Liver (tissue), 10 donors: ENCODE results near the gene NYAP1. TPM values are rescaled to one million over a fixed set of nuclear protein-coding genes. Genes with fewer than 3 reads are reported as not detected.
A peak's percentile ranks its signal among the peaks of the same experiment; 100 is the strongest.

Source experiments
- DNase-seq: peaks from one replicate; pipeline ENCODE4 v3.0.0-alpha.2; 2017; ENCODE audit warnings: low spot score
- H3K27ac ChIP-seq, 2 donors: one replicate each; pipeline ENCODE4 v1.7.0; 2013; ENCODE audit warnings: inconsistent platforms in 2 of 2, low read length in 2 of 2, control low read depth in 1 of 2, low read depth in 1 of 2, mild to moderate bottlenecking in 1 of 2
- H3K27me3 ChIP-seq, 4 donors: one replicate each; pipeline versions ENCODE4 v1.6.1 to v1.7.0; 2013; ENCODE audit warnings: low read length in 3 of 4, inconsistent platforms in 1 of 4, mild to moderate bottlenecking in 1 of 4, moderate library complexity in 1 of 4; ENCODE audit not compliant: control insufficient read depth in 4 of 4, insufficient read depth in 4 of 4
- H3K36me3 ChIP-seq, 4 donors: one replicate each; pipeline versions ENCODE4 v1.6.1 to v1.7.0; 2013; ENCODE audit warnings: low read length in 3 of 4, mild to moderate bottlenecking in 3 of 4, low read depth in 1 of 4, moderate library complexity in 1 of 4; ENCODE audit not compliant: control insufficient read depth in 4 of 4, insufficient read depth in 3 of 4
- H3K4me1 ChIP-seq, 4 donors: one replicate each; pipeline versions ENCODE4 v1.6.1 to v1.7.0; 2013; ENCODE audit warnings: low read length in 3 of 4, mild to moderate bottlenecking in 3 of 4, moderate library complexity in 1 of 4; ENCODE audit not compliant: control insufficient read depth in 4 of 4, insufficient read depth in 4 of 4
- H3K4me3 ChIP-seq, 3 donors: one replicate each; pipeline versions ENCODE4 v1.6.1 to v1.7.0; 2013; ENCODE audit warnings: low read length in 3 of 3, control low read depth in 1 of 3, low read depth in 1 of 3, mild to moderate bottlenecking in 1 of 3
- H3K9ac ChIP-seq, 2 donors: one replicate each; pipeline ENCODE4 v1.7.0; 2013; ENCODE audit warnings: low read length in 2 of 2, mild to moderate bottlenecking in 2 of 2, moderate library complexity in 2 of 2, control low read depth in 1 of 2, low read depth in 1 of 2
- H3K9me3 ChIP-seq, 4 donors: one replicate each; pipeline versions ENCODE4 v1.6.1 to v1.7.0; 2013; ENCODE audit warnings: low read length in 3 of 4; ENCODE audit not compliant: control insufficient read depth in 4 of 4
- ATF3 ChIP-seq: IDR thresholded peaks from 2 replicates; pipeline ENCODE4 v1.6.1; 2016; ENCODE audit warnings: antibody characterized with exemption
- CTCF ChIP-seq: fragments of 150-350 bp; IDR thresholded peaks from 2 replicates; pipeline ENCODE4 v1.5.1; 2017; ENCODE audit warnings: improper control_type of control experiment, low read depth, low read length; ENCODE audit not compliant: missing input control
- EGR1 ChIP-seq, 2 donors: IDR thresholded peaks; 2 replicates each; pipeline ENCODE4 v1.6.1; 2016 to 2018; ENCODE audit warnings: antibody characterized with exemption in 2 of 2, low read depth in 2 of 2
- FOXA1 ChIP-seq: IDR thresholded peaks from 2 replicates; pipeline ENCODE4 v1.6.1; 2016; ENCODE audit warnings: antibody characterized with exemption
- FOXA2 ChIP-seq: IDR thresholded peaks from 2 replicates; pipeline ENCODE4 v1.6.1; 2016; ENCODE audit warnings: antibody characterized with exemption
- GABPA ChIP-seq, 2 donors: IDR thresholded peaks in 1 of 2; conservative IDR thresholded peaks in 1 of 2; 2 replicates each; pipeline ENCODE4 v1.6.1; 2016; ENCODE audit warnings: antibody characterized with exemption in 2 of 2, mild to moderate bottlenecking in 1 of 2, moderate library complexity in 1 of 2
- HNF4A ChIP-seq, 2 donors: conservative IDR thresholded peaks; 2 replicates each; pipeline ENCODE4 v1.6.1; 2016; ENCODE audit warnings: antibody characterized with exemption in 2 of 2, mild to moderate bottlenecking in 2 of 2
- HNF4G ChIP-seq: IDR thresholded peaks from 2 replicates; pipeline ENCODE4 v1.6.1; 2016; ENCODE audit warnings: antibody characterized with exemption
- JUND ChIP-seq, 2 donors: IDR thresholded peaks; 2 replicates each; pipeline ENCODE4 v1.6.1; 2016; ENCODE audit warnings: antibody characterized with exemption in 2 of 2
- MAX ChIP-seq: IDR thresholded peaks from 2 replicates; pipeline ENCODE4 v1.6.1; 2016; ENCODE audit warnings: antibody characterized with exemption
- NR2F2 ChIP-seq: IDR thresholded peaks from 2 replicates; pipeline ENCODE4 v1.6.1; 2016; ENCODE audit warnings: antibody characterized with exemption
- RAD21 ChIP-seq, 2 donors: IDR thresholded peaks; 2 replicates each; pipeline ENCODE4 v1.6.1; 2016; ENCODE audit warnings: antibody characterized with exemption in 2 of 2, mild to moderate bottlenecking in 2 of 2
- REST ChIP-seq: IDR thresholded peaks from 2 replicates; pipeline ENCODE4 v1.6.1; 2016; ENCODE audit warnings: antibody characterized with exemption, mild to moderate bottlenecking
- RXRA ChIP-seq, 2 donors: IDR thresholded peaks; 2 replicates each; pipeline ENCODE4 v1.6.1; 2017 to 2018; ENCODE audit warnings: antibody characterized with exemption in 2 of 2, mild to moderate bottlenecking in 1 of 2
- SP1 ChIP-seq: IDR thresholded peaks from 2 replicates; pipeline ENCODE4 v1.6.1; 2018; ENCODE audit warnings: antibody characterized with exemption, mild to moderate bottlenecking
- TAF1 ChIP-seq: conservative IDR thresholded peaks from 2 replicates; pipeline ENCODE4 v1.6.1; 2016; ENCODE audit warnings: antibody characterized with exemption, mild to moderate bottlenecking
- YY1 ChIP-seq: IDR thresholded peaks from 2 replicates; pipeline ENCODE4 v1.6.1; 2016; ENCODE audit warnings: antibody characterized with exemption, mild to moderate bottlenecking
- ZBTB33 ChIP-seq: IDR thresholded peaks from 2 replicates; pipeline ENCODE4 v1.6.1; 2016; ENCODE audit warnings: antibody characterized with exemption
- WGBS: extraction: QIAGEN DNeasy Blood & Tissue Kit; methylation state at CpG from one replicate; pipeline ENCODE4 v1.1.7; 2013; 5-methylcytosine and 5-hydroxymethylcytosine counted together
- polyA plus RNA-seq, 2 donors: library from polyadenylated mRNA; stranded (reverse) in 1 of 2; unstranded in 1 of 2; fragments of 200-250 nt in 1 of 2; fragments of >200 nt in 1 of 2; fragmentation: Nextera tagmentation in 1 of 2; extraction: Ambion mirVana in 1 of 2; gene quantifications; one replicate each; pipeline versions ENCODE4 v1.2.1 to v1.2.3, GENCODE V29; 2013 to 2015
- small RNA-seq: library from RNA; depleted of rRNA; stranded (forward); fragments of <200 nt; gene quantifications from one replicate; pipeline ENCODE3, GENCODE V24; 2014
- total RNA-seq, 2 donors: library from RNA; depleted of rRNA; stranded (reverse); fragments of >200 nt; gene quantifications; one replicate each; pipeline ENCODE4 v1.2.3, GENCODE V29; 2014
- donor health status: healthy.
- donor health status: healthy.
- donor health status: healthy.
- donor health status: healthy.
- donor health status: healthy.

NYAP1 gene
- total and polyA plus RNA-seq, 4 donors, result 0.08 to 0.29 (median 0.09) TPM; not detected in 1

GRCh38 chr7:100544386-100544785 is 60.7 kb downstream of the NYAP1 start:
- 14% methylated on average over 5 of the region's 5 CpGs for WGBS
- Histone ChIP-seq H3K27me3 (no peaks in the 10 kb centered on the region), H3K36me3 (peaks cover 0 to 7% (median 0%) of the 10 kb centered on the region in 4 donors), H3K9ac (peak overlapping the region in 1 of 2 donors; percentile 64), H3K4me3 (peak overlapping the region in 1 of 3 donors; percentile 21), H3K27ac (peak overlapping the region; percentile 89 to 92), H3K4me1 (peaks cover 18 to 79% (median 72%) of the 10 kb centered on the region in 4 donors), H3K9me3 (no peaks in the 10 kb centered on the region)
- no peak for DNase-seq
- TF ChIP-seq HNF4A (conservative IDR thresholded peaks at IDR 0.05), result peak; percentile 69 to 81
- TF ChIP-seq JUND (IDR thresholded peaks at IDR 0.05), result no peak
- peak; percentile 51 for TF ChIP-seq FOXA1
- peak; percentile 43 to 48 for TF ChIP-seq RXRA (IDR thresholded peaks at IDR 0.05)
- TF ChIP-seq TAF1, result no peak
- TF ChIP-seq RAD21 (IDR thresholded peaks at IDR 0.05), result no peak
- TF ChIP-seq FOXA2, result peak; percentile 35
- no peak for TF ChIP-seq CTCF
- peak; percentile 76 for TF ChIP-seq SP1
- no peak for TF ChIP-seq EGR1 (IDR thresholded peaks at IDR 0.05; ENCODE audit: low read depth in 2 of 2)
- no peak for TF ChIP-seq ATF3
- no peak for TF ChIP-seq REST
- no peak for TF ChIP-seq GABPA (IDR thresholded peaks at IDR 0.05 in 1 of 2, conservative IDR thresholded peaks at IDR 0.05 in 1 of 2)
- TF ChIP-seq NR2F2, result peak; percentile 29
- no peak for TF ChIP-seq ZBTB33
- TF ChIP-seq MAX, result peak; percentile 30
- TF ChIP-seq HNF4G, result peak; percentile 37
- no peak for TF ChIP-seq YY1

Small RNA genes lying within 50 kb of the gene (small RNA-seq; reads per million reads assigned to genes)
- not detected for gene RN7SL416P

Other genes starting within 250 kb of the NYAP1 start
- gene SPDYE3, start 176.2 kb upstream of the NYAP1 start, total RNA-seq, result not detected
- gene SPDYE3, start 176.2 kb upstream of the NYAP1 start, polyA plus RNA-seq, result 1 to 10 TPM in 1 of 2 donors, under 1 TPM in 1; 0.07 to 1.7 TPM
- 10 to 100 TPM in 1 of 2 donors, 1 to 10 TPM in 1; 6.0 to 50.8 TPM for gene PILRB, start 125.8 kb upstream of the NYAP1 start, total RNA-seq
- 10 to 100 TPM; 12.2 to 16.5 TPM for gene PILRB, start 125.8 kb upstream of the NYAP1 start, polyA plus RNA-seq
- gene PILRA, start 110.4 kb upstream of the NYAP1 start, total RNA-seq, result 1 to 10 TPM; 2.8 to 3.5 TPM
- 1 to 10 TPM; 1.5 to 3.5 TPM for gene PILRA, start 110.4 kb upstream of the NYAP1 start, polyA plus RNA-seq
- gene ZCWPW1, start 55.2 kb upstream of the NYAP1 start, total RNA-seq, result 1 to 10 TPM; 1.4 to 2.3 TPM
- 1 to 10 TPM; 3.3 TPM for gene ZCWPW1, start 55.2 kb upstream of the NYAP1 start, polyA plus RNA-seq
- gene MEPCE, start 54.1 kb upstream of the NYAP1 start, total RNA-seq, result 10 to 100 TPM; 13.5 to 19.6 TPM
- gene MEPCE, start 54.1 kb upstream of the NYAP1 start, polyA plus RNA-seq, result 10 to 100 TPM in 1 of 2 donors, 1 to 10 TPM in 1; 6.7 to 21.8 TPM
- 1 to 10 TPM; 6.6 to 7.4 TPM for gene PPP1R35, start 47.4 kb upstream of the NYAP1 start, total RNA-seq
- 10 to 100 TPM in 1 of 2 donors, 1 to 10 TPM in 1; 7.8 to 12.2 TPM for gene PPP1R35, start 47.4 kb upstream of the NYAP1 start, polyA plus RNA-seq
- gene SPACDR, start 19.7 kb upstream of the NYAP1 start, total RNA-seq, result under 1 TPM; 0.17 to 0.33 TPM
- under 1 TPM in 1 of 2 donors, not detected in 1; 0.06 TPM for gene SPACDR, start 19.7 kb upstream of the NYAP1 start, polyA plus RNA-seq
- 10 to 100 TPM in 1 of 2 donors, 1 to 10 TPM in 1; 6.9 to 21.2 TPM for gene TSC22D4, start 4.7 kb upstream of the NYAP1 start, total RNA-seq
- gene TSC22D4, start 4.7 kb upstream of the NYAP1 start, polyA plus RNA-seq, result 10 to 100 TPM in 1 of 2 donors, 1 to 10 TPM in 1; 5.5 to 15.9 TPM
- gene AGFG2, start 55.3 kb downstream of the NYAP1 start, total RNA-seq, result 10 to 100 TPM; 37.2 to 48.8 TPM
- 10 to 100 TPM; 37.4 to 47.2 TPM for gene AGFG2, start 55.3 kb downstream of the NYAP1 start, polyA plus RNA-seq
- gene SAP25, start 90.0 kb downstream of the NYAP1 start, total RNA-seq, result under 1 TPM in 1 of 2 donors, not detected in 1; 0.33 TPM
- under 1 TPM; 0.56 to 0.84 TPM for gene SAP25, start 90.0 kb downstream of the NYAP1 start, polyA plus RNA-seq
- gene LRCH4, start 102.2 kb downstream of the NYAP1 start, total RNA-seq, result 10 to 100 TPM in 1 of 2 donors, 1 to 10 TPM in 1; 8.2 to 25.8 TPM
- 10 to 100 TPM in 1 of 2 donors, 1 to 10 TPM in 1; 9.1 to 16.9 TPM for gene LRCH4, start 102.2 kb downstream of the NYAP1 start, polyA plus RNA-seq
- gene FBXO24, start 102.4 kb downstream of the NYAP1 start, total RNA-seq, result 1 to 10 TPM in 1 of 2 donors, under 1 TPM in 1; 0.67 to 1.3 TPM
- under 1 TPM; 0.25 to 0.32 TPM for gene FBXO24, start 102.4 kb downstream of the NYAP1 start, polyA plus RNA-seq
- gene PCOLCE, start 118.4 kb downstream of the NYAP1 start, total RNA-seq, result 10 to 100 TPM in 1 of 2 donors, 1 to 10 TPM in 1; 6.7 to 13.1 TPM
- 10 to 100 TPM; 10.4 to 38.2 TPM for gene PCOLCE, start 118.4 kb downstream of the NYAP1 start, polyA plus RNA-seq
- 1 to 10 TPM; 3.5 to 6.3 TPM for gene MOSPD3, start 128.6 kb downstream of the NYAP1 start, total RNA-seq
- gene MOSPD3, start 128.6 kb downstream of the NYAP1 start, polyA plus RNA-seq, result 10 to 100 TPM; 10.8 to 15.7 TPM
- gene TFR2, start 157.6 kb downstream of the NYAP1 start, total RNA-seq, result 100 to 1,000 TPM; 276 to 358 TPM
- gene TFR2, start 157.6 kb downstream of the NYAP1 start, polyA plus RNA-seq, result 100 to 1,000 TPM; 354 to 663 TPM
- gene ACTL6B, start 172.5 kb downstream of the NYAP1 start, total RNA-seq, result not detected
- gene ACTL6B, start 172.5 kb downstream of the NYAP1 start, polyA plus RNA-seq, result not detected
- gene GNB2, start 189.8 kb downstream of the NYAP1 start, total RNA-seq, result 10 to 100 TPM; 57.9 to 88.5 TPM
- 100 to 1,000 TPM in 1 of 2 donors, 10 to 100 TPM in 1; 37.6 to 133 TPM for gene GNB2, start 189.8 kb downstream of the NYAP1 start, polyA plus RNA-seq
- 10 to 100 TPM; 12.7 TPM for gene GIGYF1, start 210.3 kb downstream of the NYAP1 start, total RNA-seq
- gene GIGYF1, start 210.3 kb downstream of the NYAP1 start, polyA plus RNA-seq, result 1 to 10 TPM; 6.8 to 7.5 TPM
- 10 to 100 TPM; 19.1 to 36.6 TPM for gene POP7, start 222.2 kb downstream of the NYAP1 start, total RNA-seq
- gene POP7, start 222.2 kb downstream of the NYAP1 start, polyA plus RNA-seq, result 10 to 100 TPM; 31.1 to 40.1 TPM
- gene EPO, start 236.5 kb downstream of the NYAP1 start, total RNA-seq, result 1 to 10 TPM; 1.3 to 1.5 TPM
- 10 to 100 TPM in 1 of 2 donors, 1 to 10 TPM in 1; 5.3 to 22.9 TPM for gene EPO, start 236.5 kb downstream of the NYAP1 start, polyA plus RNA-seq
- gene ZAN, start 249.7 kb downstream of the NYAP1 start, total RNA-seq, result under 1 TPM in 1 of 2 donors, not detected in 1; under 0.01 TPM
- gene ZAN, start 249.7 kb downstream of the NYAP1 start, polyA plus RNA-seq, result under 1 TPM in 1 of 2 donors, not detected in 1; 0.08 TPM